Cortex of kidney (tissue), 1 donor: Measurements from ENCODE around the gene SCAPER.

Experiments used
- DNase-seq: peaks from one replicate; lab custom pipeline; 2025; lab: John Stamatoyannopoulos, UW

Gene SCAPER

GRCh38 chr15:76337696-76338485, 567.2 kb downstream of the SCAPER start:
- DNase-seq: no peak

- no peak for DNase-seq
Observed at GRCh38 chr15:76337059-76337695, 568.0 kb downstream of the SCAPER start.

GRCh38 chr15:76336254-76337058, 568.7 kb downstream of the SCAPER start, which contains the start of gene ISL2:
TSS of gene ISL2 (plus strand) at chr15:76336773. CDS start at chr15:76336884, 111 bp downstream.
- no peak for DNase-seq

- DNase-seq: no peak
Observed at GRCh38 chr15:76335307-76336253, 569.6 kb downstream of the SCAPER start.

GRCh38 chr15:76334438-76335306, 570.5 kb downstream of the SCAPER start:
- no peak for DNase-seq

- no peak for DNase-seq
Observed at GRCh38 chr15:76333720-76334437, 571.3 kb downstream of the SCAPER start.

- DNase-seq: no peak
Observed at GRCh38 chr15:76333309-76333708, 571.8 kb downstream of the SCAPER start.

GRCh38 chr15:76332796-76333195, 572.3 kb downstream of the SCAPER start:
- DNase-seq: no peak

- DNase-seq: no peak
Observed at GRCh38 chr15:76330080-76330680, 575.0 kb downstream of the SCAPER start.

GRCh38 chr15:76328958-76329357, 576.2 kb downstream of the SCAPER start:
- no peak for DNase-seq

GRCh38 chr15:76328106-76328696, 576.9 kb downstream of the SCAPER start:
- DNase-seq: no peak

- DNase-seq: no peak
Observed at GRCh38 chr15:76327191-76328105, 577.7 kb downstream of the SCAPER start.

- no peak for DNase-seq
Observed at GRCh38 chr15:76325704-76326103, 579.4 kb downstream of the SCAPER start.

- no peak for DNase-seq
Observed at GRCh38 chr15:76324066-76324465, 581.1 kb downstream of the SCAPER start.

GRCh38 chr15:76321602-76322001, 583.5 kb downstream of the SCAPER start:
- DNase-seq: no peak

GRCh38 chr15:76321171-76321570, 584.0 kb downstream of the SCAPER start:
- DNase-seq: no peak

- no peak for DNase-seq
Observed at GRCh38 chr15:76320012-76320411, 585.1 kb downstream of the SCAPER start.

- DNase-seq: no peak
Observed at GRCh38 chr15:76313731-76314130, 591.4 kb downstream of the SCAPER start.
